HEK293 (cell line): Measurements from ENCODE around the gene PLAC1.
A peak's percentile ranks its signal among the peaks of the same experiment; 100 is the strongest.

ENCODE experiments used
- CTCF ChIA-PET: fragments of 350-600 bp; formaldehyde crosslinking; extraction: SDS; loops from one replicate; lab custom pipeline; 2021; ENCODE audit warnings: antibody characterized with exemption; lab: Yijun Ruan, JAX
- POLR2A ChIA-PET: fragments of 300-600 bp; formaldehyde crosslinking; extraction: SDS; loops from one replicate; lab custom pipeline; 2020; ENCODE audit warnings: antibody characterized with exemption, inconsistent platforms; lab: Yijun Ruan, JAX
- H3K27ac ChIP-seq: fragments of 200-500 bp; sonication (Bioruptor generic); 2 replicates; pipeline ENCODE4 v1.5.1; 2014; ENCODE audit warnings: low read depth, low read length, control low read depth, inconsistent platforms; ENCODE audit errors: extremely low read depth
- H3K36me3 ChIP-seq, 2 experiments: fragments of 200-500 bp in 1 of 2; sonication (Bioruptor generic) in 1 of 2; 1 replicate in 1 of 2; 2 replicates in 1 of 2; pipeline ENCODE4 v1.5.1; 2014 to 2017; ENCODE audit warnings: inconsistent platforms in 2 of 2, low read length in 2 of 2; ENCODE audit not compliant: control insufficient read depth in 2 of 2, insufficient read depth in 1 of 2
- H3K4me1 ChIP-seq: fragments of 200-500 bp; sonication (Bioruptor generic); 2 replicates; pipeline ENCODE4 v1.5.1; 2014; ENCODE audit warnings: mild to moderate bottlenecking, low read length, inconsistent platforms; ENCODE audit not compliant: control insufficient read depth, insufficient read depth
- H3K4me3 ChIP-seq: 2 replicates; pipeline ENCODE4 v1.5.1; 2011; ENCODE audit warnings: low read depth, mild to moderate bottlenecking, control low read depth, low read length, moderate library complexity
- H3K9me3 ChIP-seq: fragments of 200-500 bp; sonication (Bioruptor generic); 2 replicates; pipeline ENCODE4 v1.5.1; 2014; ENCODE audit warnings: low read depth, low read length, inconsistent platforms; ENCODE audit not compliant: control insufficient read depth, insufficient read depth
- MYNN ChIP-seq: fragments of 450-650 bp; formaldehyde crosslinking; IDR thresholded peaks from 2 replicates; pipeline ENCODE4 v1.5.1; 2016; ENCODE audit warnings: missing biosample characterization, missing genetic modification characterization, borderline replicate concordance
- ZBTB21 ChIP-seq: fragments of 450-650 bp; formaldehyde crosslinking; IDR thresholded peaks from 2 replicates; pipeline ENCODE4 v1.5.1; 2017; ENCODE audit warnings: missing biosample characterization, missing genetic modification characterization
- ZBTB8A ChIP-seq: fragments of 450-650 bp; formaldehyde crosslinking; IDR thresholded peaks from 2 replicates; pipeline ENCODE4 v1.5.1; 2016; ENCODE audit warnings: missing biosample characterization, missing genetic modification characterization
- ZIC2 ChIP-seq: fragments of 450-650 bp; formaldehyde crosslinking; IDR thresholded peaks from 2 replicates; pipeline ENCODE4 v1.5.1; 2016; ENCODE audit warnings: missing biosample characterization, missing genetic modification characterization
- ZNF146 ChIP-seq: fragments of 450-650 bp; formaldehyde crosslinking; IDR thresholded peaks from 2 replicates; pipeline ENCODE4 v1.5.1; 2016; ENCODE audit warnings: missing biosample characterization, missing genetic modification characterization
- ZNF174 ChIP-seq: fragments of 450-650 bp; formaldehyde crosslinking; IDR thresholded peaks from 2 replicates; pipeline ENCODE4 v1.5.0; 2017; ENCODE audit warnings: missing biosample characterization, mild to moderate bottlenecking, missing genetic modification characterization
- ZNF37A ChIP-seq: fragments of 450-650 bp; IDR thresholded peaks from 2 replicates; pipeline ENCODE4 v1.5.1; 2018; ENCODE audit warnings: missing biosample characterization, missing genetic modification characterization
- ZNF548 ChIP-seq: fragments of 450-650 bp; formaldehyde crosslinking; IDR thresholded peaks from 2 replicates; pipeline ENCODE4 v1.5.1; 2016; ENCODE audit warnings: missing biosample characterization, missing genetic modification characterization
- ZNF558 ChIP-seq: fragments of 450-650 bp; formaldehyde crosslinking; IDR thresholded peaks from 2 replicates; pipeline ENCODE4 v1.5.1; 2016; ENCODE audit warnings: missing biosample characterization, missing genetic modification characterization
- ZNF600 ChIP-seq: fragments of 450-650 bp; formaldehyde crosslinking; IDR thresholded peaks from 2 replicates; pipeline ENCODE4 v1.5.1; 2016; ENCODE audit warnings: missing biosample characterization, missing genetic modification characterization
- ZNF610 ChIP-seq: fragments of 450-650 bp; formaldehyde crosslinking; IDR thresholded peaks from 2 replicates; pipeline ENCODE4 v1.5.1; 2016; ENCODE audit warnings: missing biosample characterization, missing genetic modification characterization, borderline replicate concordance
- ZNF660 ChIP-seq: fragments of 450-650 bp; IDR thresholded peaks from 2 replicates; pipeline ENCODE4 v1.5.1; 2018; ENCODE audit warnings: missing biosample characterization, mild to moderate bottlenecking, missing genetic modification characterization
- ZNF701 ChIP-seq: fragments of 450-650 bp; formaldehyde crosslinking; IDR thresholded peaks from 2 replicates; pipeline ENCODE4 v1.5.1; 2016; ENCODE audit warnings: missing biosample characterization, missing genetic modification characterization
- ZNF830 ChIP-seq: fragments of 450-650 bp; IDR thresholded peaks from 2 replicates; pipeline ENCODE4 v1.5.0; 2018; ENCODE audit warnings: missing biosample characterization, missing genetic modification characterization, low read depth, mild to moderate bottlenecking, moderate library complexity
- ZNF843 ChIP-seq: fragments of 450-650 bp; formaldehyde crosslinking; IDR thresholded peaks from 2 replicates; pipeline ENCODE4 v1.5.1; 2016; ENCODE audit warnings: missing biosample characterization, missing genetic modification characterization
- ZXDB ChIP-seq: fragments of 450-650 bp; formaldehyde crosslinking; IDR thresholded peaks from 2 replicates; pipeline ENCODE4 v1.5.1; 2016; ENCODE audit warnings: missing biosample characterization, missing genetic modification characterization
- TF ChIP-seq, protein P1 (sequence below): fragments of 450-650 bp; formaldehyde crosslinking; IDR thresholded peaks from 2 replicates; pipeline ENCODE4 v1.5.1; 2016; ENCODE audit warnings: missing biosample characterization, missing genetic modification characterization
- TF ChIP-seq, protein P2 (sequence below): fragments of 450-650 bp; formaldehyde crosslinking; IDR thresholded peaks from 2 replicates; pipeline ENCODE4 v1.5.1; 2017; ENCODE audit warnings: missing biosample characterization, missing genetic modification characterization
- TF ChIP-seq, protein P3 (sequence below): fragments of 450-650 bp; formaldehyde crosslinking; IDR thresholded peaks from 2 replicates; pipeline ENCODE4; 2016; ENCODE audit warnings: missing biosample characterization, missing genetic modification characterization

The PLAC1 gene

DNA sequence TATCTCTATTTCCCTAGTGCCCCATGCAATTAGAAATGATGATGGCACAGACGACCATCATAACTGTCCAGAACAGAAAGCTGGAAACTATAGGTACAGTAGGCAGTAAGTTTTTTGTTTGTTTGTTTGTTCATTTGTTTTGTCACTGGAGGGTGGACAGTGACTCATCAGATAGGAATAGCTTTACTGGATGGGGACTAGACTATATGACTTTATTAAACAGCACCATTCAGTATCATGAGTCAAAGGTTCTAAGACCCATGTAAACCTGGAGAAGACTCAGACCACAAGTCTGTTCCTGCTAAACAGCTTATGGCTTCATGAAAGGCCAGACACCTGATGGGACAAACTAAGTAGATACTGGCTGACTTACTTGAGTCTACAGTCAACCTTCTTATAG is 38.4 kb downstream of the PLAC1 start (continued):
- TF ChIP-seq ZNF660 (no peak), ZNF600 (no peak), MYNN (tag by site-specific recombination) (no peak), ZNF548 (tag by site-specific recombination) (no peak), ZNF830 (no peak), ZNF843 (no peak), ZNF701 (tag by site-specific recombination) (no peak), ZNF558 (tag by site-specific recombination) (no peak), ZNF610 (no peak)
- TF ChIP-seq, protein P1, sequence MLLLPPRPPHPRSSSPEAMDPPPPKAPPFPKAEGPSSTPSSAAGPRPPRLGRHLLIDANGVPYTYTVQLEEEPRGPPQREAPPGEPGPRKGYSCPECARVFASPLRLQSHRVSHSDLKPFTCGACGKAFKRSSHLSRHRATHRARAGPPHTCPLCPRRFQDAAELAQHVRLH (tag by site-specific recombination) = no peak

DNA sequence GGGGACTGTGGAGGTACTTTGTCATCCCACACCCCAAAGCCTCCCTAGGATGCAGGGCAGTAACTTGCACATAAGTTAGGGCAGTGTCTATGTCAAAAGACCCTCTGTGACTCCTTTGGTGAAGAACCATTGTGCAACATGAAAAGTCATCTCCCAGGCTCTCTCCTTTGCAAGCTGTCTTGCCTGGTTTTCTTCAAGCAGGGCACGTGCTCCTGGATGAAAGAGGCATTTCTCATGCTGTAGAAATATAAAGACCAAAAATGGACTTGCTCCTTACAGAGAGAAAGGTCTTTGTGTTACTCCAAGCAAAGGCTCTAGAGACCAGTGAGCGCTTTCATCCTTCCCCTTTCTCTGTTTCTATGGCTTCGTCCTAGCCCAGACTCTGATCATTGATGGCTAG is 44.9 kb downstream of the PLAC1 start:
- TF ChIP-seq ZXDB (tag by site-specific recombination) (no peak), ZNF174 (tag by site-specific recombination) (no peak), ZBTB8A (tag by site-specific recombination) (no peak)
- TF ChIP-seq, protein P2, sequence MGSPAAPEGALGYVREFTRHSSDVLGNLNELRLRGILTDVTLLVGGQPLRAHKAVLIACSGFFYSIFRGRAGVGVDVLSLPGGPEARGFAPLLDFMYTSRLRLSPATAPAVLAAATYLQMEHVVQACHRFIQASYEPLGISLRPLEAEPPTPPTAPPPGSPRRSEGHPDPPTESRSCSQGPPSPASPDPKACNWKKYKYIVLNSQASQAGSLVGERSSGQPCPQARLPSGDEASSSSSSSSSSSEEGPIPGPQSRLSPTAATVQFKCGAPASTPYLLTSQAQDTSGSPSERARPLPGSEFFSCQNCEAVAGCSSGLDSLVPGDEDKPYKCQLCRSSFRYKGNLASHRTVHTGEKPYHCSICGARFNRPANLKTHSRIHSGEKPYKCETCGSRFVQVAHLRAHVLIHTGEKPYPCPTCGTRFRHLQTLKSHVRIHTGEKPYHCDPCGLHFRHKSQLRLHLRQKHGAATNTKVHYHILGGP (tag by site-specific recombination) = no peak
- TF ChIP-seq, all 188 proteins: peak for 0
- no peaks in the 10 kb centered on the region for H3K9me3 ChIP-seq
- POLR2A ChIA-PET = no interaction called here

DNA sequence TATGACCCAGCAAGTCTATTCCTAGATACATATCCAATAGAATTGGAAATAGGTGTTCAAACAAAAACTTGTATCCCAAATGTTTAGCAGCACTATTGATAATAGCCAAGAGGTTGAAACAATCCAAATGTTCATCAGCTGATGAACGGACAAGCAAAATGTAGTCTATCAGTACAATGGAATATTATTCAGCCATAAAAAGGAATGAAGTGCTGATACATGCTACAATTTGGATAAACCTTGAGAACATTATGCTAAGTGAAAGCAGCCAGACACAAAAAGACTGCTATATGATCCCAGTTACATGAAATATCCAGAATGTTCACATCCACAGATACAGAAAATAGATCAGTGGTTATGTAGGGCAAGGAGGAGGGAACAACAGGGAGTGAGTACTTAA is 50.1 kb downstream of the PLAC1 start:
- Histone ChIP-seq H3K9me3 (no peaks in the 10 kb centered on the region), H3K4me3 (no peak overlapping the region), H3K36me3 (no peaks in the 10 kb centered on the region), H3K4me1 (no peaks in the 10 kb centered on the region), H3K27ac (no peak overlapping the region)
- POLR2A ChIA-PET = no interaction called here
- CTCF ChIA-PET = no interaction called here
- no peak for TF ChIP-seq ZBTB21 (tag by site-specific recombination)
- TF ChIP-seq ZNF146 (tag by site-specific recombination) = peak; percentile 88
- no peak for TF ChIP-seq ZNF37A

More for the DNA sequence above, 44.9 kb downstream of the PLAC1 start:
- Histone ChIP-seq H3K4me1 (no peaks in the 10 kb centered on the region), H3K27ac (no peak overlapping the region), H3K4me3 (no peak overlapping the region), H3K36me3 (no peaks in the 10 kb centered on the region; a peak in 1 of 3 replicates)
- CTCF ChIA-PET = no interaction called here

DNA sequence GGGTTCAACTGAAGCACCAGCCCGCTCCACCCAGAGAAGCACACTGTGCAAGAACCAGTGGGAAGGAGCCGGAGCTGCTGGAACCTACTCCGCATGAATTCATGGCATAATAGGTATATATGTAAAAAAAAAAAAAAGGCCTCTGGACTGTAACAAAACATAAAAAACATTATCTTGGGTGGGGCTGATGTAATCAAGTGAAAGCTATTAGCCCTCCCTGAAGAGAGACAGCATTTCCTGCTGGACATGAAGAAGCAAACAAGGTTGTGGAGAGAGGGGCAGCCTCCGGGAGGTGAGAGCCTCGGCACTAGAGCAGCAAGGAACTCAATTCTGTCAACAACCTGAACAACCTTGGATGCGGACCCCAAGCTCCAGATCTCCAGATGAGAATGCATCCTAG is 50.7 kb downstream of the PLAC1 start:
- no peaks in the 10 kb centered on the region for H3K36me3 ChIP-seq
- 0 out of 2 replicates have a peak, but pooled peaks have one; percentile 12 for TF ChIP-seq ZIC2
- TF ChIP-seq, protein P3, sequence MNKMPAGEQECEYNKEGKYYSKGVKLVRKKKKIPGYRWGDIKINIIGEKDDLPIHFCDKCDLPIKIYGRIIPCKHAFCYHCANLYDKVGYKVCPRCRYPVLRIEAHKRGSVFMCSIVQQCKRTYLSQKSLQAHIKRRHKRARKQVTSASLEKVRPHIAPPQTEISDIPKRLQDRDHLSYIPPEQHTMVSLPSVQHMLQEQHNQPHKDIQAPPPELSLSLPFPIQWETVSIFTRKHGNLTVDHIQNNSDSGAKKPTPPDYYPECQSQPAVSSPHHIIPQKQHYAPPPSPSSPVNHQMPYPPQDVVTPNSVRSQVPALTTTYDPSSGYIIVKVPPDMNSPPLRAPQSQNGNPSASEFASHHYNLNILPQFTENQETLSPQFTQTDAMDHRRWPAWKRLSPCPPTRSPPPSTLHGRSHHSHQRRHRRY (tag by site-specific recombination) = no peak
- TF ChIP-seq, all 188 proteins: peak for 1
- ChIA-PET CTCF (no interaction called here), POLR2A (no interaction called here)
- Histone ChIP-seq H3K4me1 (no peaks in the 10 kb centered on the region), H3K9me3 (no peaks in the 10 kb centered on the region), H3K27ac (no peak overlapping the region), H3K4me3 (no peak overlapping the region)
